ENCODE data around the gene ZNF423.

ZNF423 gene

DNA sequence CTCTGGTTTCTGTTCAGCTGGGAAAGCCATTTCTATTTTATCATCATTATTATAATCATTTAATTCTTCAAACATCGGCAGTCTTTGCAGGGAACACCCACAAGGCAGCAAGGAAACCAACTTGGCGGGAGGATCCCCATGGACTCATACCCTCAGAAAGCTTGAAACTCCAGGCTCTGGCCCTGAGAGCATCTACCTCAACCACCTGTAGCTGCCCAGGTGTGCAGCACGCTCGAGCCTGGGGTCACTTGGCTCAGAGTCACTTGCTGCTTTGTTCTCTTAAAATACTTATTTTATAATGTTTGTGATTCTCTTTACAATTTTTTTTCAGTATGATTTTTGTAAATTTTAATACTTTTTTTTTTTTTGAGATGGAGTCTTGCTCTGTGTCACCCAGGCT, 6.8 kb upstream of the ZNF423 start:
- H3K4me2 ChIP-seq (ENCODE audit: low read depth, low read length), result no peak overlapping the region
- no peaks in the 10 kb centered on the region for H3K9me3 ChIP-seq (replicated peaks; ENCODE audit: insufficient read depth, low read length)
- no peaks in the 10 kb centered on the region for H3K79me2 ChIP-seq (ENCODE audit: low read length)
- TF ChIP-seq EZH2phosphoT487 (IDR thresholded peaks at IDR 0.05; ENCODE audit: low read length) (no peak), EZH2 (optimal IDR thresholded peaks at IDR 0.05; ENCODE audit: low read depth, low read length) (no peak)
- TF ChIP-seq, protein P1, sequence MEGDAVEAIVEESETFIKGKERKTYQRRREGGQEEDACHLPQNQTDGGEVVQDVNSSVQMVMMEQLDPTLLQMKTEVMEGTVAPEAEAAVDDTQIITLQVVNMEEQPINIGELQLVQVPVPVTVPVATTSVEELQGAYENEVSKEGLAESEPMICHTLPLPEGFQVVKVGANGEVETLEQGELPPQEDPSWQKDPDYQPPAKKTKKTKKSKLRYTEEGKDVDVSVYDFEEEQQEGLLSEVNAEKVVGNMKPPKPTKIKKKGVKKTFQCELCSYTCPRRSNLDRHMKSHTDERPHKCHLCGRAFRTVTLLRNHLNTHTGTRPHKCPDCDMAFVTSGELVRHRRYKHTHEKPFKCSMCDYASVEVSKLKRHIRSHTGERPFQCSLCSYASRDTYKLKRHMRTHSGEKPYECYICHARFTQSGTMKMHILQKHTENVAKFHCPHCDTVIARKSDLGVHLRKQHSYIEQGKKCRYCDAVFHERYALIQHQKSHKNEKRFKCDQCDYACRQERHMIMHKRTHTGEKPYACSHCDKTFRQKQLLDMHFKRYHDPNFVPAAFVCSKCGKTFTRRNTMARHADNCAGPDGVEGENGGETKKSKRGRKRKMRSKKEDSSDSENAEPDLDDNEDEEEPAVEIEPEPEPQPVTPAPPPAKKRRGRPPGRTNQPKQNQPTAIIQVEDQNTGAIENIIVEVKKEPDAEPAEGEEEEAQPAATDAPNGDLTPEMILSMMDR (IDR thresholded peaks at IDR 0.05; ENCODE audit: low read length), result no peak
- no peak for DNase-seq
- no peaks in the 10 kb centered on the region for H3K36me3 ChIP-seq (replicated peaks; ENCODE audit: insufficient read depth, low read length)
- H3K4me3 ChIP-seq (ENCODE audit: low read length), result no peak overlapping the region
- H4K20me1 ChIP-seq (ENCODE audit: insufficient read depth, low read length), result no peaks in the 10 kb centered on the region
- H3K27me3 ChIP-seq (replicated peaks; ENCODE audit: insufficient read depth, low read length), result peaks cover 40% of the 10 kb centered on the region
- H3K9ac ChIP-seq (ENCODE audit: low read length), result no peak overlapping the region
- H2AFZ ChIP-seq (ENCODE audit: low read length), result no peak overlapping the region
- no peaks in the 10 kb centered on the region for H3K9me2 ChIP-seq (replicated peaks; ENCODE audit: insufficient read depth, low read length)
- no peaks in the 10 kb centered on the region for H3F3A ChIP-seq (ENCODE audit: insufficient read depth, low read length)
- H3K27ac ChIP-seq (ENCODE audit: low read length), result no peak overlapping the region
- no peaks in the 10 kb centered on the region for H3K4me1 ChIP-seq (ENCODE audit: low read length)

DNA sequence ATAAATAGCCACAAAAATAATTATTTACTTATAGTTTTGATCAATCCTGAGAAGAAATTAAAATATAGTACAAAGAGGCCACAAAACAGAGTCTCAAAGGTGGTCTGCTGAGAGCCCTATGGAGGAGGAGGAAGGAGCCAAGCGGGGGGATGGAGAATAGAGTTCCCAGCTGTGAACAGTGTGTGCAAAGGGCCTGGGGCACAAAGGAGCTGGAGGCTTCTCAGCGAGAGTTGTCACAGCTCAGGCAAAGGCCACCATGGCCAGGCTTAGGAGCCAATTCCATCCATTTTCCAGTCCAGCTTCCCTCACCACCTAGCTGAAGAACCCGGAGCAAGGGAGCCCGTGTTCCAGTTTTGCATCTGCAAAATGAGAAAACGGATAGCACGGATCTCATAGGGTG, 5.4 kb upstream of the ZNF423 start:
- Histone ChIP-seq H3K36me3 (replicated peaks; ENCODE audit: insufficient read depth, low read length) (no peaks in the 10 kb centered on the region), H3K4me3 (ENCODE audit: low read length) (no peak overlapping the region), H2AFZ (ENCODE audit: low read length) (no peak overlapping the region), H3K4me1 (ENCODE audit: low read length) (no peaks in the 10 kb centered on the region), H4K20me1 (ENCODE audit: insufficient read depth, low read length) (no peaks in the 10 kb centered on the region), H3K4me2 (ENCODE audit: low read depth, low read length) (no peak overlapping the region), H3K27me3 (replicated peaks; ENCODE audit: insufficient read depth, low read length) (peaks cover 34% of the 10 kb centered on the region), H3F3A (ENCODE audit: insufficient read depth, low read length) (0 out of 2 replicates have a peak, but pooled peaks cover 1% of the 10 kb centered on the region), H3K27ac (ENCODE audit: low read length) (no peak overlapping the region), H3K9ac (ENCODE audit: low read length) (no peak overlapping the region), H3K9me3 (replicated peaks; ENCODE audit: insufficient read depth, low read length) (no peaks in the 10 kb centered on the region), H3K79me2 (ENCODE audit: low read length) (no peaks in the 10 kb centered on the region), H3K9me2 (replicated peaks; ENCODE audit: insufficient read depth, low read length) (no peaks in the 10 kb centered on the region)
- TF ChIP-seq EZH2 (optimal IDR thresholded peaks at IDR 0.05; ENCODE audit: low read depth, low read length), result no peak
- no peak for TF ChIP-seq EZH2phosphoT487 (IDR thresholded peaks at IDR 0.05; ENCODE audit: low read length)
- TF ChIP-seq, protein P1 (IDR thresholded peaks at IDR 0.05; ENCODE audit: low read length), result no peak
- no peak for DNase-seq

DNA sequence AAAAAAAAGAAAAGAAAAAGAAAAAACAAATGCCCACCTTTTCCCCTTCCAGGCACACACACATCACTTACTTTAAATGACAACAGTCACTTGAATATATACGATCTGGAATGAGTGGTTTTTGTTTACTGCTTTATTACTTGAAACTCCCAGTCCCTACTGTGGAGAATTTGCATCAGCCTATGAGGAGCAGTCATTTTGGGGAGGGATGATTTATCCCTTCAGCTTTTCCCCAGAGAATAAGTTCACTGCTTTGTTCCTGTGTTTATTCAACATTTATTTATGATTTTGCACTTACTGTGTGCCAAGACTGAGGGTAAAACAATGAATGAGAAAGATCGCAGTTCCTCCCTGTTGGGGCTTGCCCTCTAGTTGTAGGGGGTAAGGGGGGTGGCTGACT, 4.7 kb upstream of the ZNF423 start:
- Histone ChIP-seq H3K4me2 (ENCODE audit: low read depth, low read length) (no peak overlapping the region), H3K9me3 (replicated peaks; ENCODE audit: insufficient read depth, low read length) (no peaks in the 10 kb centered on the region), H2AFZ (ENCODE audit: low read length) (no peak overlapping the region), H3K27me3 (replicated peaks; ENCODE audit: insufficient read depth, low read length) (peaks cover 34% of the 10 kb centered on the region), H3K9ac (ENCODE audit: low read length) (no peak overlapping the region), H3K36me3 (replicated peaks; ENCODE audit: insufficient read depth, low read length) (no peaks in the 10 kb centered on the region), H3K4me3 (ENCODE audit: low read length) (no peak overlapping the region), H3K4me1 (ENCODE audit: low read length) (no peaks in the 10 kb centered on the region), H3K79me2 (ENCODE audit: low read length) (no peaks in the 10 kb centered on the region), H3F3A (ENCODE audit: insufficient read depth, low read length) (0 out of 2 replicates have a peak, but pooled peaks cover 3% of the 10 kb centered on the region), H4K20me1 (ENCODE audit: insufficient read depth, low read length) (no peaks in the 10 kb centered on the region), H3K27ac (ENCODE audit: low read length) (no peak overlapping the region), H3K9me2 (replicated peaks; ENCODE audit: insufficient read depth, low read length) (no peaks in the 10 kb centered on the region)
- no peak for DNase-seq
- TF ChIP-seq EZH2phosphoT487 (IDR thresholded peaks at IDR 0.05; ENCODE audit: low read length) (no peak), EZH2 (optimal IDR thresholded peaks at IDR 0.05; ENCODE audit: low read depth, low read length) (no peak)
- TF ChIP-seq, protein P1 (IDR thresholded peaks at IDR 0.05; ENCODE audit: low read length), result no peak

Measured in MM.1S (cell line).